Loucy (cell line): ENCODE data around the gene FAM168A.
"Not testable (repeated sequence)": the region's sequence is repeated elsewhere in the genome, so short reads cannot be mapped to it uniquely, and the experiment has no call there.

Source experiments
- H2AFZ ChIP-seq: fragments of 200-600 bp; sonication (generic); 2 replicates; pipeline ENCODE4 v1.6.0; 2016; ENCODE audit warnings: antibody characterized with exemption, mild to moderate bottlenecking, low read length, moderate library complexity
- H3F3A ChIP-seq: fragments of 200-600 bp; 2 replicates; pipeline ENCODE4 v1.6.0; 2016; ENCODE audit warnings: antibody characterized with exemption, low read depth, mild to moderate bottlenecking
- H3K27me3 ChIP-seq: fragments of 200-600 bp; sonication (generic); 2 replicates; pipeline ENCODE4 v1.6.1; 2014; ENCODE audit warnings: low read length, mild to moderate bottlenecking; ENCODE audit not compliant: insufficient read depth, poor library complexity, severe bottlenecking
- H3K36me3 ChIP-seq: fragments of 200-600 bp; sonication (generic); 2 replicates; pipeline ENCODE4 v1.6.1; 2016; ENCODE audit warnings: low read length; ENCODE audit not compliant: insufficient read depth
- H3K4me1 ChIP-seq: fragments of 200-600 bp; sonication (generic); 2 replicates; pipeline ENCODE4 v1.5.1; 2014; ENCODE audit warnings: low read length, mild to moderate bottlenecking; ENCODE audit not compliant: insufficient read depth, poor library complexity, severe bottlenecking
- H3K4me2 ChIP-seq: fragments of 200-600 bp; sonication (generic); 2 replicates; pipeline ENCODE4 v1.6.0; 2014; ENCODE audit warnings: antibody characterized with exemption, low read length, low read depth, mild to moderate bottlenecking; ENCODE audit not compliant: poor library complexity, severe bottlenecking
- H3K4me3 ChIP-seq: fragments of 200-600 bp; sonication (generic); 2 replicates; pipeline ENCODE4 v1.5.1; 2014; ENCODE audit warnings: low read length, mild to moderate bottlenecking, mixed read lengths; ENCODE audit not compliant: poor library complexity, severe bottlenecking
- H3K79me2 ChIP-seq: fragments of 200-600 bp; sonication (generic); 2 replicates; pipeline ENCODE4 v1.6.1; 2014; ENCODE audit warnings: low read length; ENCODE audit not compliant: insufficient read depth
- H3K9ac ChIP-seq: fragments of 200-600 bp; sonication (generic); 2 replicates; pipeline ENCODE4 v1.6.0; 2014; ENCODE audit warnings: mild to moderate bottlenecking, low read depth, low read length, moderate library complexity; ENCODE audit not compliant: poor library complexity, severe bottlenecking
- H3K9me2 ChIP-seq: fragments of 200-600 bp; sonication (generic); replicated peaks from 2 replicates; pipeline ENCODE4 v1.6.1; 2016; ENCODE audit warnings: low read depth, low read length, mixed read lengths
- H3K9me3 ChIP-seq: fragments of 200-600 bp; sonication (generic); 2 replicates; pipeline ENCODE4 v1.6.1; 2014; ENCODE audit warnings: mild to moderate bottlenecking, antibody characterized with exemption, low read length, low read depth; ENCODE audit not compliant: insufficient read depth
- H4K20me1 ChIP-seq: fragments of 200-600 bp; sonication (generic); 2 replicates; pipeline ENCODE4 v1.6.0; 2014; ENCODE audit warnings: antibody characterized with exemption, low read length, mild to moderate bottlenecking; ENCODE audit not compliant: insufficient read depth, poor library complexity, severe bottlenecking
- EZH2phosphoT487 ChIP-seq: fragments of 200-600 bp; IDR thresholded peaks from 2 replicates; pipeline ENCODE4 v1.6.1; 2018; ENCODE audit warnings: antibody characterized with exemption, mild to moderate bottlenecking, moderate library complexity, borderline replicate concordance
- TF ChIP-seq, protein P1 (sequence below): fragments of 200-600 bp; sonication (generic); conservative IDR thresholded peaks from 2 replicates; pipeline ENCODE4 v1.5.1; 2014; ENCODE audit warnings: mild to moderate bottlenecking, antibody characterized with exemption, low read length

Gene FAM168A

DNA sequence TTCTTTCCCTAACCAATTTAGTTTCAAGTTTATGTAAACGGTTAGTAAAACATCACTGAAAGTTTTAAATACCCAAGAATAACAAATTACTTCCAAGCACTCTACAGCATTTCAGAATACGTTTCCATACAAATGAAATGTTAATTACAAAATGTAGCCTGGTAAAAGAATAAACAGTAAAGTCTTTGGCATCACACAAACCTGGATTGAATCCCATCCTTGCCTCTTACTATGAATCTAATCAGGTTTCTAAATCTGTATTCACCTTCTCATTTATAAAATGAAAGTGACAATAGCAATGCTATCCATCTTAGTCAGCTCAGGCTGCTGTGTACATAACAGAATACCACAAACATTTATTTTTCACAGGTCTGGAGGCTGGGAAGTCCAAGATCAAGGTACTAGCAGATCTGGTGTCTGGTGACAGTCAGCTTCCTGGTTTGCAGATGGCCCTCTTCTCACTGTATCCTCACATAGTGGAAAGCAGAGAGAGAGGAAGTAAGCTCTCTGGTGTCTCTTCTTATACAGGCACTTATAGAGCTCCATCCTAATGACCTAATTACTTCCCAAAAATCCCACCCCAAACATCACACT lies 19.2 kb downstream of the FAM168A start:
- peaks cover 12% of the 10 kb centered on the region for H4K20me1 ChIP-seq
- H3K79me2 ChIP-seq, result peaks cover 89% of the 10 kb centered on the region
- H3K4me2 ChIP-seq, result no peak overlapping the region
- no peak for TF ChIP-seq EZH2phosphoT487
- TF ChIP-seq, protein P1, sequence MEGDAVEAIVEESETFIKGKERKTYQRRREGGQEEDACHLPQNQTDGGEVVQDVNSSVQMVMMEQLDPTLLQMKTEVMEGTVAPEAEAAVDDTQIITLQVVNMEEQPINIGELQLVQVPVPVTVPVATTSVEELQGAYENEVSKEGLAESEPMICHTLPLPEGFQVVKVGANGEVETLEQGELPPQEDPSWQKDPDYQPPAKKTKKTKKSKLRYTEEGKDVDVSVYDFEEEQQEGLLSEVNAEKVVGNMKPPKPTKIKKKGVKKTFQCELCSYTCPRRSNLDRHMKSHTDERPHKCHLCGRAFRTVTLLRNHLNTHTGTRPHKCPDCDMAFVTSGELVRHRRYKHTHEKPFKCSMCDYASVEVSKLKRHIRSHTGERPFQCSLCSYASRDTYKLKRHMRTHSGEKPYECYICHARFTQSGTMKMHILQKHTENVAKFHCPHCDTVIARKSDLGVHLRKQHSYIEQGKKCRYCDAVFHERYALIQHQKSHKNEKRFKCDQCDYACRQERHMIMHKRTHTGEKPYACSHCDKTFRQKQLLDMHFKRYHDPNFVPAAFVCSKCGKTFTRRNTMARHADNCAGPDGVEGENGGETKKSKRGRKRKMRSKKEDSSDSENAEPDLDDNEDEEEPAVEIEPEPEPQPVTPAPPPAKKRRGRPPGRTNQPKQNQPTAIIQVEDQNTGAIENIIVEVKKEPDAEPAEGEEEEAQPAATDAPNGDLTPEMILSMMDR, result no peak
- H3K4me1 ChIP-seq, result peaks cover 8% of the 10 kb centered on the region
- peaks cover 33% of the 10 kb centered on the region for H3K36me3 ChIP-seq
- no peaks in the 10 kb centered on the region for H3K27me3 ChIP-seq
- no peak overlapping the region for H3K4me3 ChIP-seq
- H2AFZ ChIP-seq, result no peak overlapping the region
- H3K9me3 ChIP-seq, result no peaks in the 10 kb centered on the region
- no peak overlapping the region for H3K9ac ChIP-seq
- H3K9me2 ChIP-seq, result no peaks in the 10 kb centered on the region
- no peaks in the 10 kb centered on the region for H3F3A ChIP-seq

DNA sequence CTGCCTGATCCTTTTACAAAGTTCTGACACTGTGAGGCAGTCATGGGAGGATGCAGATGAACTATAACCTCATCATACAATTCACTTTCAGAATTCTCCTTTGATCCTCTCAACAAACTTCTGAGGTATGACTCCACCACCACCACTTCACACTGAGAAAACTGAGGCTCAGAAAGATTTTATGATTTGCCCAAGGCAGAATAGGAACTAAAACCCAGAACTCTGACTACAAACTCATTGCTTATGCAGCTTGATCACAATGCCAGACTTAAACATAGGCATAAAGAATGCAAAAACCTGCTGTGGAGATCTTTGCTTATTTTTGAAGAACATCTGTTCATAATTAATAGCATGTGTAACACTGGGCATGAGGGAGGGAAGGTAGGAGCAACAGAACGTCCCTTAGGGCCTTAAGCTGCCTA lies 20.4 kb downstream of the FAM168A start:
- peaks cover 87% of the 10 kb centered on the region for H3K79me2 ChIP-seq
- no peak overlapping the region for H3K9ac ChIP-seq

DNA sequence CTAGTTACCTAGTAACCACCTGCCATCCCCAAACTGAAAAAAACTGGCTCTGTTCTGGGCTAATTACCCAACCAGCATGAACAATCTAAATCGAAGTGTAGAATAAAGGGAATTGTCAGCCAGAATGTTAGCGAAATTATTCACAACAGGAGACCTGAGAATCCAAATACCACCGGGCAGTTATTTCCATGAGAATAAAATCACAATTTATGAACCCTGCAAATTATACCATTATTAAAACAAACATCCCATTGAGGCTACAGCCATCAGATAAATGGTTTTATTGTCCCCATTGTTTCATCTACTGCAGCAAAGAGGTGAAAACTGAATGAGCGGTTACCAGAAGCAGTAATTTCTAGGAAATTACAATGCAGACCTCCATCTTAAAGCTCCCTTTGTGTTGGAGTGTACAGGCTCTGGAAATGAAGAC lies 21.7 kb downstream of the FAM168A start:
- H3K27me3 ChIP-seq, result no peaks in the 10 kb centered on the region
- no peaks in the 10 kb centered on the region for H3F3A ChIP-seq
- H3K4me3 ChIP-seq, result no peak overlapping the region
- peaks cover 7% of the 10 kb centered on the region for H4K20me1 ChIP-seq
- H3K79me2 ChIP-seq, result peaks cover 74% of the 10 kb centered on the region
- H2AFZ ChIP-seq, result no peak overlapping the region
- H3K9me2 ChIP-seq, result no peaks in the 10 kb centered on the region
- peaks cover 8% of the 10 kb centered on the region for H3K4me1 ChIP-seq
- no peaks in the 10 kb centered on the region for H3K9me3 ChIP-seq
- no peak overlapping the region for H3K9ac ChIP-seq
- TF ChIP-seq, protein P1, result no peak
- TF ChIP-seq EZH2phosphoT487, result no peak
- H3K36me3 ChIP-seq, result peaks cover 32% of the 10 kb centered on the region
- H3K4me2 ChIP-seq, result no peak overlapping the region

More for the DNA sequence above, 20.4 kb downstream of the FAM168A start:
- no peak overlapping the region for H3K4me2 ChIP-seq
- no peak overlapping the region for H2AFZ ChIP-seq
- peaks cover 8% of the 10 kb centered on the region for H3K4me1 ChIP-seq
- no peak overlapping the region for H3K4me3 ChIP-seq
- TF ChIP-seq, protein P1, result no peak
- TF ChIP-seq EZH2phosphoT487, result no peak
- peaks cover 33% of the 10 kb centered on the region for H3K36me3 ChIP-seq
- no peaks in the 10 kb centered on the region for H3F3A ChIP-seq
- H3K9me3 ChIP-seq, result no peaks in the 10 kb centered on the region
- peaks cover 7% of the 10 kb centered on the region for H4K20me1 ChIP-seq
- H3K27me3 ChIP-seq, result no peaks in the 10 kb centered on the region
- H3K9me2 ChIP-seq, result no peaks in the 10 kb centered on the region

GRCh38 chr11:73571982-73572381 lies 25.9 kb downstream of the FAM168A start:
- Histone ChIP-seq H3K79me2 (peaks cover 60% of the 10 kb centered on the region), H3K36me3 (peaks cover 38% of the 10 kb centered on the region; the same call in 1 of the 2 replicates)
- H3K9ac ChIP-seq, H3K9me2 ChIP-seq, H2AFZ ChIP-seq, H3K4me1 ChIP-seq, H3K9me3 ChIP-seq, H3F3A ChIP-seq, H3K27me3 ChIP-seq, H3K4me3 ChIP-seq, H4K20me1 ChIP-seq, H3K4me2 ChIP-seq: not testable (repeated sequence)
